Right cardiac atrium (tissue), 5 donors: Measurements from ENCODE around the gene AQP2. TPM values are rescaled to one million over a fixed set of nuclear protein-coding genes. Genes with fewer than 3 reads are reported as not detected.

Experiments used
- ATAC-seq, 2 donors: fragments of 200-7000 bp; cut with Tn5 transposase; one replicate each; pipeline versions ENCODE4 v1.8.0 to v1.9.1; 2020; ENCODE audit warnings: moderate library complexity in 2 of 2, mild to moderate bottlenecking in 1 of 2
- DNase-seq, 3 donors: peaks; one replicate each; pipeline ENCODE4 v3.0.0-alpha.2; 2020
- H3K27ac ChIP-seq: one replicate; pipeline ENCODE4 v1.5.1; 2013; ENCODE audit warnings: mild to moderate bottlenecking, low read length, control low read depth, moderate library complexity
- H3K27me3 ChIP-seq: one replicate; pipeline ENCODE4 v1.6.1; 2013; ENCODE audit not compliant: control insufficient read depth, insufficient read depth
- H3K4me1 ChIP-seq: one replicate; pipeline ENCODE4 v1.6.1; 2013; ENCODE audit warnings: low read length; ENCODE audit not compliant: control insufficient read depth, insufficient read depth
- H3K4me3 ChIP-seq: one replicate; pipeline ENCODE4 v1.5.1; 2013; ENCODE audit warnings: low read length, control low read depth
- H3K9me3 ChIP-seq: one replicate; pipeline ENCODE4 v1.6.1; 2013; ENCODE audit warnings: low read length; ENCODE audit not compliant: control insufficient read depth
- whole genome bisulfite sequencing: extraction: QIAGEN DNeasy Blood & Tissue Kit; methylation state at CpG from one replicate; pipeline ENCODE4 v1.1.7; 2013; 5-methylcytosine and 5-hydroxymethylcytosine counted together
- intact Hi-C, 4 donors: fragments of 100-400 bp; cut with DNase I; formaldehyde crosslinking; loops; one replicate each; pipeline versions ENCODE4 v1.11.0 to v1.14.0; 2022 to 2023
- polyA plus RNA-seq: library from polyadenylated mRNA; stranded (reverse); fragments of 200-250 nt; gene quantifications from one replicate; pipeline ENCODE4 v1.2.3, GENCODE V29; 2013
- total RNA-seq, 4 donors: library from RNA; stranded (reverse); fragmentation: NEBNext Ultra II Directional; extraction: Animal tissue kit (Norgen Biotek cat#: 25700); gene quantifications; one replicate each; pipeline ENCODE4 v1.2.1, GENCODE V29; 2021
- donor health status: healthy with polysubstance abuse.
- donor health status: DM: no; HTN: yes; CAD: no.
- donor health status: DM: no; HTN: no; CAD: no.
- donor health status: DM: no; HTN: yes; CAD: no; lungs with severe emphysema.
- donor health status: DM: yes; HTN: yes; CAD: no.

Gene AQP2
- total and polyA plus RNA-seq, 5 donors = 0.17 to 1.1 (median 0.60) TPM

- Histone ChIP-seq H3K4me3 (no peak overlapping the region), H3K9me3 (no peaks in the 10 kb centered on the region), H3K27ac (no peak overlapping the region), H3K4me1 (no peaks in the 10 kb centered on the region), H3K27me3 (no peaks in the 10 kb centered on the region)
- no peak for DNase-seq
- no peak for ATAC-seq
- intact Hi-C loops = loop anchor here in 1 of 4 donors (10.0 kb wide), 1 partner anchor 77 kb away; no protein-coding TSS in a partner anchor
- WGBS = 82% methylated on average over 14 of the region's 14 CpGs
Measured at GRCh38 chr12:49951411-49952240, 1.1 kb downstream of the AQP2 start.

DNA sequence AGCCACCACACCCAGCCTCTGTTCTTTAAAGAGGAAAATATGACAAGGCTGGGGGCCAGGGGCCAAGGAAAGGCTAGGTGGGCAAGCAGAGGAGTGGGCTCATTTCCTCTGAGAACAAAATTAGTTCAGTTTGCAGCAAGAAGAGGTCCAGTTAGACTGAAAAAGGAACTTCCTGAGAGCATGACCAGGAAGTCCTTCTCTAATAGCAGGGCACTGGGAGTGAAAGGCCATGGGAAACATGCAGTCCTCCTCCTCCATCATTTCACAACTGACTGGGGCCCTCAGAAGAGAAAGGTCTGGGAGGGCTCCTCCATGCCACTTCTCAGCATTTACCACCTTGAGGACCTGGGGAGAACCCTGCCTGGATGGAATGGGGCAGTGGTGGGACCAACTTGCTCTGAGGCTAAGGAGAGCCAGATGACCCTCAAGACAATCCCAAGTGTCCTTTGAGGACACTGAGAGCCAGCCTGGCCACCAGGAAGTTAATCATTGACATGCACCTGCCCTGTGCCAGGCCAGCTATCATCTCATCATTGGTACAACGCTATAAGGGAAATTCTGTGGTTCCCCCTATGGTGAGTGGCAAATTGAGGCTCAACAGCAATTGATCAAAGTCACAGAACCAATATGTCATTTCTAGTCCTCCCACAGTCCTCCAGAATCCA, 2.0 kb downstream of the AQP2 start:
- ATAC-seq (no peak), DNase-seq (no peak)
- WGBS = 89% methylated on average over 1 of the region's 1 CpG
- intact Hi-C loops = loop anchor here in 1 of 4 donors (10.0 kb wide), 1 partner anchor 78 kb away; no protein-coding TSS in a partner anchor
- no peaks in the 10 kb centered on the region for H3K4me1 ChIP-seq
- H3K4me3 ChIP-seq = no peak overlapping the region
- no peak overlapping the region for H3K27ac ChIP-seq
- no peaks in the 10 kb centered on the region for H3K27me3 ChIP-seq
- no peaks in the 10 kb centered on the region for H3K9me3 ChIP-seq

DNA sequence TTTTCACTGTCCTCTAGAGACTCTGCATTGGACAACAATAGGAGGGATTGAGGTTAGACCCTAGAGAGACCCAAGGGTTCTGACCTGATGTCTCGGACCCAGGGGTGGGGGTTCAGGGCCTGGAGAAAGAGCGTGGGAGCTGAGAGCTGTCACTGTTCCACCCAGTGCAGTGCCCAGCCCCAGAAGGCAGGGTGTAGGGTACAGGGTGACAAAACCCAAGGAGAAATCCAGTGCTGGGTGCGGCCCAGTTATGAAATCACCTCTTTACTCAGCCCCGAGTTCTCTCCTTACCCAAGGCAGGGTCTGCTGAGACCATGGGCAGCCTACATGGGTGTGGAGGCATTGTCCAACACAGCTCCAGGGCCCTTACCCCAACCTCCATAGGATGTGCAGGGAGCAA, 2.6 kb downstream of the AQP2 start:
- Histone ChIP-seq H3K27ac (no peak overlapping the region), H3K4me3 (no peak overlapping the region), H3K27me3 (no peaks in the 10 kb centered on the region), H3K9me3 (no peaks in the 10 kb centered on the region), H3K4me1 (no peaks in the 10 kb centered on the region)
- WGBS = 87% methylated on average over 4 of the region's 4 CpGs
- intact Hi-C loops = loop anchor here in 1 of 4 donors (10.0 kb wide), 1 partner anchor 78 kb away; no protein-coding TSS in a partner anchor
- no peak for ATAC-seq
- DNase-seq = no peak

DNA sequence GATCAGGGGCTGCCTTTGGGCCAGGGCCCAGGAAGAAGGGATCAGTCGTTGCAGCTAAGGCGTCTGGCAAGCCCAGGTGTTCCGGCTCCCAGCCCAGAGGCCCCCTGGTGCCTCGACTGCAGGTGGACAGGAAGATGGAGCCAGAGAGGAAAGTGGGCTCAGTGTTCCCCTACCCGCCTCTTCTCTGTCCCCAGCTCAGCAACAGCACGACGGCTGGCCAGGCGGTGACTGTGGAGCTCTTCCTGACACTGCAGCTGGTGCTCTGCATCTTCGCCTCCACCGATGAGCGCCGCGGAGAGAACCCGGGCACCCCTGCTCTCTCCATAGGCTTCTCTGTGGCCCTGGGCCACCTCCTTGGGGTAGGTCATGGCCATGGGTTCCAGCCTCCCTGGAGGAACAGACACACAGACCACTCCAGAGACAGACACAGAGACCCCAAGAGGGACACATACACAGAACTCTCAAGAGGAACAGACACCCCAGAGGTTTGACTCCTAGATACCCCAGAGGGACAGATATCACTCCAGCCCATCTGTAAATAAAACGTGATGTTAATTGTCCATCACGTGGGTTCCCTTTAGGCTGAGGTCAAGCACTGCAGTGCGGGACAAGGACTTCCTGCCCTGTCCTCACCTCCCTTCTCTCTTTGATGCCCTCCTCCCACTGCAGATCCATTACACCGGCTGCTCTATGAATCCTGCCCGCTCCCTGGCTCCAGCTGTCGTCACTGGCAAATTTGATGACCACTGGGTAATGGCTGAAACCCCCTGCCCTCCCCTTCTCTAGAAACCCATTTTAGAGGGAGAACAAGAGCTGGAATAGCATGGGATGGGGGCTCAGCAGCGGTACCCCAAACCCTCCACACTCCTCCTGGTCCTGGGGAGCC, 3.7 kb downstream of the AQP2 start:
- ATAC-seq = no peak
- Histone ChIP-seq H3K27me3 (no peaks in the 10 kb centered on the region), H3K27ac (no peak overlapping the region), H3K4me1 (no peaks in the 10 kb centered on the region), H3K4me3 (no peak overlapping the region), H3K9me3 (no peaks in the 10 kb centered on the region)
- intact Hi-C loops = loop anchor here in 1 of 4 donors (10.0 kb wide), 1 partner anchor 79 kb away; no protein-coding TSS in a partner anchor
- 76% methylated on average over 21 of the region's 21 CpGs for WGBS
- DNase-seq = no peak

DNA sequence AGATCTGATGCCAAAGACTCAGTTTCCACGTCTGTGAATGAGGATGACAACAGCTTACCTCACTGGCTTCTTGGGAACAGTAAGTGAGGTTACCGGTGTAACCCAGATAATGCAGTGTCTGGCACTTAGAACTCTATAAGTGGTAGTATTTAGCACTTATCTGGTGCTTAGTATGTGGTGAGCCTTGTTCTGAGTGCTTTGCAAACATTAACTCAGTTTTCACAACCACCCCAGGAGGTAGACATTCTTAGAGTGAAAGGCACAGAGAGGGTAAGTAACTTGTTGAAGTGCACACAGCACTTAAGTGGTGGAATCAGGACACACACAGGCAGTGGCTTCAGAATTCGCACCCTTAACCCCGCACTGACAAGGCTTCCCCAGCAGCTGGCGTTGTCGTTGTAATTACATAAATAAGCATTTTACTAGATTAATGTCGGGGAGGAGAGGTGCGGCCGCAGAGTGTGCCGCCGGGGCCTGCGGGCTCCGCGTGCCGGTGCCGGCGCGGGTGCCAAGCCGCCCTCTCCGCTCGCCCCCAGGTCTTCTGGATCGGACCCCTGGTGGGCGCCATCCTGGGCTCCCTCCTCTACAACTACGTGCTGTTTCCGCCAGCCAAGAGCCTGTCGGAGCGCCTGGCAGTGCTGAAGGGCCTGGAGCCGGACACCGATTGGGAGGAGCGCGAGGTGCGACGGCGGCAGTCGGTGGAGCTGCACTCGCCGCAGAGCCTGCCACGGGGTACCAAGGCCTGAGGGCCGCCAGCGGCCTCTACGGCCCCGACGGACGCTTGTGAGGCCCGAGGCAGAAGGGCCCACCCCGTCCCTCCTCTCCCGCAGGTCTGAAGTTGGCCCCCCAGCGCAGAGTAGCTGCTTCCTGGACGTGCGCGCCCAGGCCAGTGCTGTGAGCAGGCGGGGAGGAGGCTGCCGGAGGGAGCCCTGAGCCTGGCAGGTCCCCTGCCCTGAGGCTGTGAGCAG, 4.6 kb downstream of the AQP2 start:
- intact Hi-C loops = loop anchor here in 1 of 4 donors (10.0 kb wide), 1 partner anchor 80 kb away; no protein-coding TSS in a partner anchor
- no peaks in the 10 kb centered on the region for H3K27me3 ChIP-seq

GRCh38 chr12:49955899-49956662, 5.5 kb downstream of the AQP2 start:
- Histone ChIP-seq H3K27me3 (no peaks in the 10 kb centered on the region), H3K4me1 (no peaks in the 10 kb centered on the region), H3K4me3 (no peak overlapping the region), H3K27ac (no peak overlapping the region), H3K9me3 (no peaks in the 10 kb centered on the region)
- intact Hi-C loops = loop anchor here in 1 of 4 donors (10.0 kb wide), 1 partner anchor 81 kb away; no protein-coding TSS in a partner anchor
- 63% methylated on average over 13 of the region's 13 CpGs for WGBS
- DNase-seq (no peak), ATAC-seq (no peak)

More for the DNA sequence above, 4.6 kb downstream of the AQP2 start:
- 29% methylated on average over 53 of the region's 53 CpGs for WGBS
- DNase-seq (peak in 1 of 3 donors; percentile 75), ATAC-seq (peak in 1 of 2 donors; percentile 5)
- no peak overlapping the region for H3K27ac ChIP-seq
- no peak overlapping the region for H3K4me3 ChIP-seq
- H3K4me1 ChIP-seq = no peaks in the 10 kb centered on the region
- H3K9me3 ChIP-seq = no peaks in the 10 kb centered on the region

- Histone ChIP-seq H3K27me3 (no peaks in the 10 kb centered on the region), H3K4me1 (no peaks in the 10 kb centered on the region), H3K4me3 (no peak overlapping the region), H3K27ac (no peak overlapping the region), H3K9me3 (no peaks in the 10 kb centered on the region)
- DNase-seq (no peak), ATAC-seq (no peak)
- intact Hi-C loops = loop anchor here in 1 of 4 donors (10.0 kb wide), 1 partner anchor 82 kb away; no protein-coding TSS in a partner anchor
- WGBS = 88% methylated on average over 6 of the region's 6 CpGs
Measured at GRCh38 chr12:49956663-49957569, 6.4 kb downstream of the AQP2 start.

DNA sequence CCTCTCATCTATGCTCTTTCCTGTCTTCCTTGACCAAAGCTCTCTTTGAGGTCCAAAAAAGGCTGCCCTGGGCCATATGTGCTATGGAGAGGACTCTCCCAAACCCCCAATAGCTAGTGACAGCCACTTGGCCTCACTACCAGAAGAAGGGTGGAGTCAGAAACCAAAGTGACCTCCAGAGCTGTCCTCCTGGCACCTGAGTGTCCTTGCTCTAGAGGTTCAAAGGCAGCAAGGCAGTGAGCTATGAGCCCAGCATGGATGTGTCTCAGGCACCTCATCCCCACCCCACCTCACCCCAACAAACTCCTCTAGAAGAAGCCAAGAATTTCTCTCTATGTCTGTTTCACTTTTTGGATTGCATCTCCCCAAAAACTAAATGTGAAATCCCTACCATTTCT, 7.0 kb downstream of the AQP2 start:
- Histone ChIP-seq H3K27me3 (no peaks in the 10 kb centered on the region), H3K9me3 (no peaks in the 10 kb centered on the region), H3K4me1 (no peaks in the 10 kb centered on the region), H3K4me3 (no peak overlapping the region), H3K27ac (no peak overlapping the region)
- intact Hi-C loops = loop anchor here in 1 of 4 donors (10.0 kb wide), 1 partner anchor 83 kb away; no protein-coding TSS in a partner anchor
- ATAC-seq = no peak
- no peak for DNase-seq
